GM11168 (cell line): ENCODE measurements around the gene MAPKAPK2.
"Not testable (repeated sequence)": the region's sequence is repeated elsewhere in the genome, so short reads cannot be mapped to it uniquely, and the experiment has no call there.

ENCODE experiments used
- in situ Hi-C: fragments of 300-500 bp; cut with MboI; formaldehyde crosslinking; loops from one replicate; pipeline ENCODE4 v1.12.0; 2022; ENCODE audit warnings: low sequenced_read_pairs; ENCODE audit not compliant: unreplicated experiment

MAPKAPK2 gene

DNA sequence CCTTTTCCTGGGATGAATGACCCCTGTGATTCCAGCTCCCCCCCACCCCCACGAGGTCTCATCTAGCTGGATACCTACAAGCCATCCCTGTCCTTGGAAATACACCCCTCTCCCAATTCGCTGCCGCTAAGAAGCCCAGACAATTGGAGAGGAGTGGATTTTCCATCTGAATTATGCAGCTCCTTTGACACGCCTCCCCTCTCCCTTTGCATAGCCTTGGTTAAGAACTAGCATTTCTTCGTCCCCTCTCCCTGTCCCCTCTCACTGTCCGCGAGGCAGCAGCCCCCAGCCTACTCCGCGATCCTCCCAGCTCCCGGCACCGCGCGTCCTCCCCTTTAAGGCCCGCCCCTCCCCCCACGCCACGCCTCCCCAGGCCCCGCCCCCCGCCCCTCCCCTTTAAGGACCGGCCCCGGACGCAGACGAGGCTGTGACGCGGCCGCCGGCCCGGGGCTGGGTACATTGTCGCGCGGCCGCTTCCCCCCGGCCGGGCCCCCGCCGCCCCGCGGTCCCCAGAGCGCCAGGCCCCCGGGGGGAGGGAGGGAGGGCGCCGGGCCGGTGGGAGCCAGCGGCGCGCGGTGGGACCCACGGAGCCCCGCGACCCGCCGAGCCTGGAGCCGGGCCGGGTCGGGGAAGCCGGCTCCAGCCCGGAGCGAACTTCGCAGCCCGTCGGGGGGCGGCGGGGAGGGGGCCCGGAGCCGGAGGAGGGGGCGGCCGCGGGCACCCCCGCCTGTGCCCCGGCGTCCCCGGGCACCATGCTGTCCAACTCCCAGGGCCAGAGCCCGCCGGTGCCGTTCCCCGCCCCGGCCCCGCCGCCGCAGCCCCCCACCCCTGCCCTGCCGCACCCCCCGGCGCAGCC lies at the start of gene MAPKAPK2:
Gene MAPKAPK2, plus strand, starts transcription at position 428 of the 856 bp plus-strand sequence. Its CDS starts 325 bp downstream, at position 753.
- in situ Hi-C loops, result no loop called here

DNA sequence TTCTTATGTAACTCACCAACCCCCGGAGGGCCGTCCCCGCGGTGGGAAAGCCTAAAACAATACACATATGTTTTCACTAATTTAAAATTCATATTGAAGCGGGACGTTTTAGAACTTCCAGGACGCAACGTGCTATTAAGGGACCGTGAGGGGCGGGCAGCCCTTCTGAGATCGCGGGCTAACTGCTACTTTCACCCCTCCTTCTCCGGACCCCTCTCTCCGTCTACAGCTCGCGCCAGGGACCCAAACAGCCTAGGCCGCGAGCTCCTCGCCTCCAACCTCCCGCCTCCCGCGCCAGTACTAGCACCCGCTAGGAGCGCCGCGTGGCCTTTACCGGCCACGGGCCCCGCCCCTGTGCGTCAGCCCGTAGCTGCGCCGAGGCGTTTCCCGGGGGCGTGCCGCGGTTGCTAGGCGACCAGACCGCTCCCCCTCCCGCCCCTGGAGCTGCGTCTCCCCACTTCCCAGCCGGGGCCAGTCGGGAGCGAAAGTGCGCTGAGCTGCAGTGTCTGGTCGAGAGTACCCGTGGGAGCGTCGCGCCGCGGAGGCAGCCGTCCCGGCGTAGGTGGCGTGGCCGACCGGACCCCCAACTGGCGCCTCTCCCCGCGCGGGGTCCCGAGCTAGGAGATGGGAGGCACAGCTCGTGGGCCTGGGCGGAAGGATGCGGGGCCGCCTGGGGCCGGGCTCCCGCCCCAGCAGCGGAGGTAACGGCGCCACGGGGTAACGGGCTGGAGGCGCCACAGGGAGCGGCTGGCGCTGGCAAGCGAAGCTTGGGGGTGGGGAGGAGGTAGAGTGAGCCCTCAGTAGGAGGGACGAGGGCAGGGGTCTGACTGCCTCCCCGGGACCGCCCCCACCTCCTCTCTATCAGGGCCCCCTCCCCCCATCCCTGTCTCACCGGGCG lies 49.4 kb upstream of the MAPKAPK2 start, which contains the start of gene DYRK3:
Gene DYRK3, plus strand, starts transcription at position 457 of the 898 bp plus-strand sequence. Its CDS starts 168 bp downstream, at position 625.
- in situ Hi-C loops, result no loop called here

DNA sequence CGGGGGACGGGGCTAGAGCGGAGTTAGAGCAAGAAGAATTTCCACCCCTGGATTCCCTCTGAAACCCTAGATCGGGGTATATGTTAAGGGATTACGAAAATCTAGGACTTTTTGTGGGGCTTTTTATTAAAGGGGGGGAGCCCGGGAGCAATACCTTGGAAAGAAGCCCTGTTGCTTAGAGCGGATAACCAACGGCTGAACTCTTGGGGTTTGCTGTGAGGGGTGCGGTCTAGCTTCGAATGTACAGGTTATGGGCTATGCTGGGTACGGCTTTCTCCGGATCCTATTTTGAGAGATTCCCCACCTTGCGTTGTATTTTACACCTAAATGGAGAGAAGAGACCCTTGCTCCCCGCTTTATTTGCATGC lies 48.7 kb upstream of the MAPKAPK2 start:
- in situ Hi-C loops, result no loop called here

DNA sequence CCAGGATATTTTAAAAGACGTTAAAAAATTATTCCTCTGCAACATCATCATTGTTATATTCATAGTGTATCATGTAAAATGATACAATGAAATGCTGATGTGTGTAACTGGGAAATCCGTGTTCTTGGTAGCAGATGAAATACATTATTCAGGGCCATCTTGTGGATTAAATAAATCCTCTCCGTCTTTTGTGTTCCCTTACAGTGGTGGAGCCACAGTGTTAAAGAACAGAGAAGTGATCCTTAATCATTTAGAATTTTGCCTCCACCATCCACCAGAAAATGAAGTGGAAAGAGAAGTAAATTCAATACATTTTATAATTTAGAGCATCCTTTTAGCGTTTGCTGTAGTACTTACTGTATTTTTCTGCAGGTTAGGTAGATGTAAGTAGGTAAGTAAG lies 48.0 kb upstream of the MAPKAPK2 start:
- in situ Hi-C loops, result no loop called here

DNA sequence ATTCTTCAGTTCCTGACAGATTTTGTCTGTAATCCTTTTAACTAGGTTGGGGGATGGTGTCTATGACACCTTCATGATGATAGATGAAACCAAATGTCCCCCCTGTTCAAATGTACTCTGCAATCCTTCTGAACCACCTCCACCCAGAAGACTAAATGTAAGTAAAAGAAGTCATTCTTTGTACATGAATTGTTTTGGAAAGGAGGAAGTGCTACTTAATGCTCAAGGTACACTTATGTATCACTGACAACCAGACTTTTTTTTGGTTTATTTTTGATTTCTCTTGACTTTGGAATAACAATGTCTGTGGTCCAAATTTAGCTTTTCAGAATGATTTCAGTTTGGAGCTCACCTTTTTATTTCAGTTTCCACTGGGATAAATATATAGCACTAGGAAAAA lies 47.1 kb upstream of the MAPKAPK2 start:
- in situ Hi-C loops, result no loop called here

DNA sequence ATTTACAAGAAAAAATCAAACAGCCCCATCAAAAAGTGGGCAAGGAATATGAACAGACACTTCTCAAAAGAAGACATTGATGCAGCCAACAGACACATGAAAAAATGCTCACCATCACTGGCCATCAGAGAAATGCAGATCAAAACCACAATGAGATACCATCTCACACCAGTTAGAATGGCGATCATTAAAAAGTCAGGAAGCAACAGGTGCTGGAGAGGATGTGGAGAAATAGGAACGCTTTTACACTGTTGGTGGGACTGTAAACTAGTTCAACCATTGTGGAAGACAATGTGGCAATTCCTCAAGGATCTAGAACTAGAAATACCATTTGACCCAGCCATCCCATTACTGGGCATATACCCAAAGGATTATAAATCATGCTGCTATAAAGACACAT lies 42.6 kb upstream of the MAPKAPK2 start:
- in situ Hi-C loops, result not testable (repeated sequence)

DNA sequence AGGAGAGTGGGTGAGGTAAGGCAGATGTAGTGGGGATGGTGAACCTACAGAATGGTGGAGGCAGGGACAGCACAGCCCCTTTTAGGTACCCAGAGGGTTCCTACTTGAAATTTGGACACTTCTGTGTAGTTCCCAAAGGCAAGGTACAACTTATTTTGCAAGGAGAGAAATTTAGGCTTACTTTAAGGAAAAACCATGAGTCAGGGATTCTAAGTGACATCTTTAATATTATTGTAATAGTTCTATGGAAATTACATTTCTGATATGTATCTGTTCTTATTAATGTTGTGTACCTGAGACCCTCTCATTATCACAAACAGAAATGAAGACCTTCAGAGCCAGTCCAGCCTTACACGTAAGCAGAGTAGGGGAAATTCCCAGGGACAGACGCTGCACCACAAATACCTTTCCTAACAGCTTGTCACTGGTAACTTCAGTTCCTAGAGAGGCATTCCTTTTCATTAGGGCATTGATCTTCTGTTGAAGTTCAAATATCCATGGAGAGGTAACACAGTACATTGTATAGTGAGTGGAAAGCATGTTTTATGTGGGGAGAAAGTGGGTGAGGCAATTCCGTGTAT lies 41.5 kb upstream of the MAPKAPK2 start:
- in situ Hi-C loops, result no loop called here

DNA sequence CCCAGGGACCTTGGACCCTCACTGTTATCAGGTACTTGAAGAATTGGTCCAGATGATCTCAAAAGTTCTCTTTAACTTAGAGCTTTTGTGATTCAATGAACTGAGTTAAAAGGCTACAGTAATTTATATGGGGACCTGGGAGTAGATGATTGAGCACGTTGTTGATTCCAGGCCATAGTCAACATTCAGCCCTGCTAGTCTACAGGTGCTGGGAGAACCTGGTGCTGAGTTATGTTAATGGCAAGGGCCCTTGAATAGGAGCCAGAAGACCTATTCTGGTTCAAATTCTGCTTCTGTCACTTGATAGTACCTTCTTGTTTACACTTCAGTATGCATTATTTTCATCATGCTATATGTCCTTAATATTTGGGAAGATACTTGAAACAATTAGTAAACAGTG lies 38.2 kb upstream of the MAPKAPK2 start:
- in situ Hi-C loops, result no loop called here

DNA sequence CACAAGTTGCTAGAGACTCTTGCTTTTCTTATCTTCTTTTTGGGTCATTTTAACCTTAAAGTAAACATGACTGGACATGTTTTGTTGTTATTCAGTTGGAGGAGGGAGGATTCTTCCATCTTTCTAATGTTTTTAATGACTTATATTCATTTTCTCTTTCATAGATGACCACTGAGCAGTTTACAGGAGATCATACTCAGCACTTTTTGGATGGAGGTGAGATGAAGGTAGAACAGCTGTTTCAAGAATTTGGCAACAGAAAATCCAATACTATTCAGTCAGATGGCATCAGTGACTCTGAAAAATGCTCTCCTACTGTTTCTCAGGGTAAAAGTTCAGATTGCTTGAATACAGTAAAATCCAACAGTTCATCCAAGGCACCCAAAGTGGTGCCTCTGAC lies 37.5 kb upstream of the MAPKAPK2 start:
- in situ Hi-C loops, result no loop called here

DNA sequence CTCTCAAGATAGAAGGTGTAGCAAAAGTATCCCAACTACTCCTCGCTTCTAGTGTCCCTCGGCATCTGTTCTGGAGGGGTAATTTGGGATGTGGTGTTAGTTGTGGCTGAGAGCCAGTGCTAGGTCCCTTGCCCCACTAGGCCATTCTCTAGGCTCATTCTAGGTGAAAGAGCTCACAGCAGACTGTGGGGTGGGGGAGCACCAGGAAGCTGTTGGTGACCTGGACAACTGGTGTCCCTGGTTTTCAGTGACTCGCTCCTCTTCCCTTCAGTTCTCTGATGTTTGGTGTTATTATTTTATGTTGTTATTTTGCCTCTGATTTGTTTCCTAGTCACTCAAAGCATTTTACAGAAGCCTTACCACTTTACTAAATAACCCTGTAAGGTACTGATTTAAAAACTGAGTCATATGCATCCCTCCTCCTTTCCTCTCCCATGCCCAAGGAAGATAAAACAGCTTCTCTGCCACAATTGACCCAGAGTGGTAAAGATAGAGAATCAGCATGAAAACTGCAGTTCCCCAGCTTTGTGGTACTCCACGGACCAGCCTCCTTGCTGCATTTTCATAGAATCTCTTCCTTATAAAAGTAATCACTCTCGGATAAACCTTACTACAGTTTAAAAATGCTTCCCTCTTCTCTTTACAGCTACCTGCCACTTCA lies 35.3 kb upstream of the MAPKAPK2 start:
- in situ Hi-C loops, result no loop called here

DNA sequence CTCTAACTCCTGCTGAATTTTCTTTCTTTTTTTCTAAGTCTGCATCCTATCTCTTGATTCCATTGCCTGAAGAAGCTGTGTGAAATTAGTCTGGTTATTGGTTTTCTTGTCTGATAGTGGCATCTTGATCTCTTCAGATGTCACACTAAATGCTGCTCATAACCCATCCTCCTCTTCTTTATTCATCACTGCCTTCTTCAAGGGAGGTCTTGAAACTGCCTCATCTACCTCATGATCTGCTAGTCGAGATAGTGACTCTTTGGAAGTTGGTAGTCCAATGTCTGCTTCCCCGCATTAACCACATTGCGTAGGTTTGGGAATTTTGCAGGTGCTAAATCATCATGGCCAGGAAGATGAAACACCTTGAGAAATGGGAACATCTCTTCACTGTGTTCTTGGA lies 33.7 kb upstream of the MAPKAPK2 start:
- in situ Hi-C loops, result no loop called here

DNA sequence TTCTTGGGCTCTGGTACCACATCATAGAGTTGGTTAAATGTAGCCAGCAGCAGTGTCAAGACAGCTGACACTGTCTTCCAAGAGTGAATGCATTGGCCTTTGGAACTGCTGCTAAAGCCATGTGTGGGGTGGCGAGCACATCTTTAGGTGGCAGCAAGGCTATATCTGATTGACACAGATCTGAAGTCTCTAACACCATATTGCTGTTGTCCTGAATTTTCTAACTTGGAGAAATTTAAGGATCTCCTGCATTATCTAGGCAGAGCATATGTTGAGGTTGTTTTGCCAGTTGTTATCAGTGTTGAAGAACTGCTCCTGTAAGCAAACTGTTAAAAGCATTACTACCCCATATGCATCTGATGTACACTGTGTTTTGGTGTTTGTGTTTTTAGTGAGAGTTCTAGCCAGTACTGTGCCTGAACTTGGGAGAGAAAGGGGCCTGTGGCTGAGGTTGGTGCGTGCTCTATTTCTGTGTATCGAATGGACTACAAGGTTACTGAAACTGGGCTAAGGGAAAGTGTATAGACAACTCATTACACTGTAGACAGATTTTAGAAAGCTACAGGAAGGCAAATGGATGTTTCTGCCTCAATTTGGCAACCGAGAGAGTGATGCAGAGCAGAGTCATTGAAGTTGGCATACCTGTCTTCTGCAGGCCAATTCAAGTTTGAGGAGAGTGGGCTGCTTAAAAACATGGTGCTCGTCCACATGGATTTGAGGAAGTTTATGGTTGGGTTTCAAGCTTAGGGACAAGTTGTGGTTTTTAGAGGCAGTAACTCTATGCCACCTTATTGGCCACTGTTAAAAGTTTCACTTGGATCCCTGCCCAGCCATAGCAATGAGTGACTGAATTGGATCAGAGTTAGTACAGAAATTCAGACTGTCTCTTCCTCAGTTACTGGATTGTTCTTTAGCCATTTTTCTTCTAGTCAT lies 32.5 kb upstream of the MAPKAPK2 start:
- in situ Hi-C loops, result no loop called here

DNA sequence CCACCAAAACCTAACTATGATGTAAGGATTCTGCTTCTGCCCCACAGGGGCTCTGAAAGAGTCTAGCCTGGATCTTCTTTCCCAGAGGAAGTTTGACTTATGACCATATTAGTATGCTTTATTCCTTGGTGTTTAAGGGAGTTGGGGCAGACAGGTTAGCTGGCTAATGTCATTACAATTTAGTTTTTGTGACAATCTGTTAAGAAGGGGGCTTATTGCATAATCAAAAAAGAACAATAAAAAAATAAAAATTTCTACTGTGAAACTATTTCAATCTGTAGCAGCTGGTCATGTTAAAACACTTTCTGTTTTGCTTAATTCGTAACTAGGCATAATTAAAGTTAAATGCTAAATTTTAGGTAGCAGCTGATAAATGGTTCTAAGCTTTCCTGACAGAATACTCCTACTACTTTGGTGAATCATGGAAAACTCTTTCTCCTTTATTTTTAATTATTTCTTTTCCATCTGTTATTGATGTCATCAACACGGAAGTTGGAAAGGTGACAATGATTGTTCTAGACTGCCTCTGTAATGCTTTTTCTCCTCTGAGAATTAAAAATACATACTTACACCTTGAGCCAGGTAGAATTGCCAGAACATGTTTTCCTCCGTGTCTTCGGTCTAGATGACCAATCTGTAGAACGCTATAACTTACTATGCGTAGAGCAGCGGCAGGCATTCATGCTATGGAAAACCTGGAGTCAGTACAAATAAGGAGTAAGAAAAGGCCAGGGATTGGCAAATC lies 30.8 kb upstream of the MAPKAPK2 start:
- in situ Hi-C loops, result no loop called here

DNA sequence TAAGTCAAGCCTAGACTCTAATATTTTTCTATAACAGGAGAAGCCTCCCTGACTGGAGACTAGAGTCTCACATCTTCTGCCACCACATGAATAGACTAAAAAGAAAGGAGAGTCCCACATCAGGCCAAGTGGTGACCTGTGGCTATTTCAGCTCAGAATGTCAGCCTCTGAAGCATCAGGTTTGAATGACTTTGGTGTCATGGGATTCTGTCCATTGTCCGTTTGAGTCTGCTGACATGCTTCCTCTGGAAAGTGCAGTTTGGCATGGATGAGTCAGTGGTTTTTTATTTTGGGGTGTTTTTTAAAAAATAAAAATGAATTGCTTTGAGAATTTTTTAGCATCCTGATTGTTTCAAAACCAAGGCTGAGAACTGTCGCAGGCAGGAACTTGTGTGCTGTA lies 29.9 kb upstream of the MAPKAPK2 start:
- in situ Hi-C loops, result no loop called here

DNA sequence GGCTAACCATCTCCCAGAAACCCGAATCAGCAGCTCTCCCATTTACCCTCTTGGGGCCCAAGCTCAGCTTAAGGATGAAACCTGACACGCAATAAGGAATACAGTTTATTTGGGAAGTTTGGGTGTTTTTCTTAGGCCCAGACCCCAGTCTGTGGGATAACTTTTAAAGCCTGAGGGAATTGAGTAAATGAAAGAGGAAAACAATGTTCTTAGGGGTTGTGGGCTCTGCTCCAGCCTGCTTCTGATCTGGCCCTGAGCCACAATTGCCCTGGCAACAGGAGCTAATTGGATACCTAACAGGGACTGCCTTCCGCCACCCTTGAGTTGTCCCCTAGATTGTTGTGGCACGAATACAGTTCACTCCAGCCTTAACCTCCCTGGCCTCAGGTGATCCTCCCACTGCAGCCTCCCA lies 29.2 kb upstream of the MAPKAPK2 start:
- in situ Hi-C loops, result no loop called here

DNA sequence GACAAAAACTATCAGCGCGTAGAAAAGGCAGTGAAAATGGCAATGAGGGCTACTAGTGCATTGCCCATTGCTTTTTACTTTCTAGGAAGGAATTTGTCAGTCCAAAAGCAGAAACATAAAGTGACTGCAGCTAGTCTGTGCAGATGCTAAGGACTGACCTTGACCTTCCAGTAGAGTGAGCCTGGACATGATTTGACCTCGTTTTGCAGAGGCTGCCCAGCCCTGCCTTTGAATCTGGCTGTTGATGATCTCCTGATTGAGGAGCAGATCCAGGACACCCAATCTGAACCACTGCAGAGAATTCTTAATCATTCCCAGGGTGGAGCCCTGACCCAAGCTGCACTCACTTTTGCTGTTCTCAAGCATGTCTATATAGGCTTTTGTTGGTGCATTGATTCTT lies 27.8 kb upstream of the MAPKAPK2 start:
- in situ Hi-C loops, result no loop called here

DNA sequence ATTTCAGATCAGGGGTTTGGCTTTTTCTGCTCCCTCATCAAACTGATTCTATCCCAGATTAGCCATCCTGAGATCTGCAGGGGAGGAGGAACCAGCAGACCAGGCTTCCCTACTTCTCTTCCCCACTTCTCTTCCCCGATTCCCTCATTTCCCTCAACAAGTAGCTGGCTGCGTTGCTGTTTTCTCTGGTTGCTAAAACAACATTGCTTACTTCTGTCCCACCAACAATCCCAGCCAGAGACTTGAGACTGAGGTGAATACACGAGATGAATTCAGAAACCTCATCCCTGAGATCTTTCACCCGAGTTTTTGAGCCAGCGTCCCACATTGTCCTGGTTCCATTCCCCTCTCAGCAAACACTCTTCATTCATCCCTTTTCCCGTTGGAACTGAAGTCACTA lies 27.0 kb upstream of the MAPKAPK2 start:
- in situ Hi-C loops, result no loop called here

DNA sequence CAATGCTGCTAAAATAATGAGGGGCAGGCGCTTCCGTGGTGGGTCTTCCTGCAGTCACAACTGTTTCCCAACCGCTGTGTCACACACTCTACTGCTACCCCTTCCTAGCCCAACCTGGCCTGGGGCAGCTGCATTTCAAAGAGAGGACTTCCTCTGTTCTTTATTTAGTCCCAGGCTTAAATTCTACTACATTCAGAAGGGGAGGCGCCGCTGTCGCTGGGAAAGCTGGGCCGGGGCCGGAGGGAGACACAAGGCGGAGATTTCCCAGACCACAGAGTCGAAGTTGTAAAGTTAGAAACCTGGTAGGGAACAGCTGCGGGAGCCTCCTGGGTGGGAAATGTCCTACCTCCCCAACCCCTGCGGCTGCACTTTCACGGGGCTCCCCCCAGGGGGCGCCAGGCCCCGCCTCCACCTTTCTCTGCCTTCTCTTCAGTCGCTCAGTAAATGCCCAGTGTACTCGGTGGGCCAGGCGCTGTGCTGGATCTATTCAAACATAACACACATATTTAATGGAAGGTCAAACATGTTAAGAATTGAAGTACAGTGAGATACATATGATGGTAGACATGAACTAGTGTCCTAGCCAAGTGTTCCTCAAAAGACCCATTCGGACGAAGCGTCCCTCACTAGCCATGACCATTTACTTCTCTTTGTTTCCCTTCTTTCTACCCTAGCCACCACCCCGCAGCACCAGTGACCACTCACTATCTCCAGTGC lies 26.3 kb upstream of the MAPKAPK2 start:
- in situ Hi-C loops, result no loop called here
